B cell (primary cell): ENCODE measurements around the gene FAXDC2. TPM values are rescaled to one million over a fixed set of nuclear protein-coding genes. Genes with fewer than 3 reads are reported as not detected.

Source experiments
- ATAC-seq: fragments of 200-7000 bp; cut with Tn5 transposase; one replicate; pipeline ENCODE4 v1.10.0; 2021; ENCODE audit warnings: low read depth, mild to moderate bottlenecking, moderate number of reproducible peaks, moderate library complexity
- CTCF ChIA-PET: fragments of 350-600 bp; sonication (Branson Sonifier 250); formaldehyde crosslinking; loops from one replicate; lab custom pipeline; 2021; ENCODE audit warnings: antibody characterized with exemption, inconsistent platforms; lab: Charles Lee
- POLR2A ChIA-PET: fragments of 350-600 bp; sonication (Branson Sonifier 250); formaldehyde crosslinking; loops from one replicate; lab custom pipeline; 2021; ENCODE audit warnings: antibody characterized with exemption; lab: Charles Lee
- DNase-seq: peaks from one replicate; pipeline ENCODE4 v3.0.0; 2013
- H2AFZ ChIP-seq: 2 replicates; pipeline ENCODE4 v1.6.1; 2012; ENCODE audit warnings: mild to moderate bottlenecking, low read depth, low read length; ENCODE audit not compliant: insufficient read depth, poor library complexity, severe bottlenecking
- H3K27ac ChIP-seq, 2 donors: 1 replicate in 1 of 2; 2 replicates in 1 of 2; pipeline ENCODE4 v1.5.1; 2012 to 2013; ENCODE audit warnings: low read length in 2 of 2, mild to moderate bottlenecking in 2 of 2, moderate library complexity in 1 of 2
- H3K27me3 ChIP-seq, 4 experiments: fragments of 200-600 bp in 1 of 4; sonication (generic) in 1 of 4; replicated peaks in 1 of 4; 1 replicate in 2 of 4; 2 replicates in 2 of 4; pipeline versions ENCODE4 v1.6.1 to v1.7.0; 2013 to 2016; ENCODE audit warnings: low read length in 3 of 4, mild to moderate bottlenecking in 2 of 4, mixed read lengths in 1 of 4, moderate library complexity in 1 of 4; ENCODE audit not compliant: insufficient read depth in 4 of 4, control insufficient read depth in 3 of 4; ENCODE audit errors: control extremely low read depth in 1 of 4
- H3K36me3 ChIP-seq, 2 experiments: replicated peaks in 1 of 2; 1 replicate in 1 of 2; 2 replicates in 1 of 2; pipeline versions ENCODE4 v1.6.1 to v1.7.1; 2013; ENCODE audit warnings: low read length in 1 of 2; ENCODE audit not compliant: insufficient read depth in 2 of 2, control insufficient read depth in 1 of 2; ENCODE audit errors: control extremely low read depth in 1 of 2, extremely low read depth in 1 of 2
- H3K4me1 ChIP-seq, 2 donors: fragments of 200-600 bp in 1 of 2; sonication (generic) in 1 of 2; 1 replicate in 1 of 2; 2 replicates in 1 of 2; pipeline versions ENCODE4 v1.5.1 to v1.6.1; 2013 to 2017; ENCODE audit warnings: low read length in 2 of 2; ENCODE audit not compliant: control insufficient read depth in 2 of 2, insufficient read depth in 2 of 2
- H3K4me2 ChIP-seq: replicated peaks from 2 replicates; pipeline ENCODE3; 2012; ENCODE audit warnings: mild to moderate bottlenecking, low read depth, low read length; ENCODE audit not compliant: poor library complexity, severe bottlenecking
- H3K4me3 ChIP-seq, 5 experiments: fragments of 200-600 bp in 1 of 5; sonication (generic) in 1 of 5; 1 replicate in 3 of 5; 2 replicates in 2 of 5; pipeline versions ENCODE4 v1.5.1 to v1.7.0; 2011 to 2016; ENCODE audit warnings: low read length in 4 of 5, mild to moderate bottlenecking in 4 of 5, low read depth in 2 of 5, control low read depth in 1 of 5, moderate library complexity in 1 of 5; ENCODE audit not compliant: insufficient read depth in 1 of 5; ENCODE audit errors: control extremely low read depth in 1 of 5, extremely low read depth in 1 of 5
- H3K79me2 ChIP-seq: fragments of 200-600 bp; sonication (generic); one replicate; pipeline ENCODE4 v1.6.0; 2016; ENCODE audit warnings: low read length; ENCODE audit not compliant: control insufficient read depth, insufficient read depth
- H3K9ac ChIP-seq: fragments of 200-600 bp; sonication (generic); 2 replicates; pipeline ENCODE4 v1.6.1; 2017; ENCODE audit warnings: mild to moderate bottlenecking, low read length, moderate library complexity
- H3K9me3 ChIP-seq, 3 donors: one replicate each; pipeline versions ENCODE4 v1.6.1 to v1.7.1; 2013; ENCODE audit warnings: low read length in 2 of 3; ENCODE audit not compliant: control insufficient read depth in 2 of 3, insufficient read depth in 1 of 3; ENCODE audit errors: control extremely low read depth in 1 of 3
- H4K20me1 ChIP-seq: 2 replicates; pipeline ENCODE4 v1.6.0; 2012; ENCODE audit warnings: mild to moderate bottlenecking, low read length; ENCODE audit not compliant: insufficient read depth, control insufficient read depth, poor library complexity, severe bottlenecking
- H3K27ac Mint-ChIP-seq: one replicate; pipeline ENCODE4 v1.8.0; 2021; ENCODE audit warnings: mixed read lengths
- H3K27me3 Mint-ChIP-seq: one replicate; pipeline ENCODE4 v1.8.0; 2021; ENCODE audit warnings: mixed read lengths
- H3K4me1 Mint-ChIP-seq: one replicate; pipeline ENCODE4 v1.8.0; 2021; ENCODE audit warnings: mixed read lengths
- H3K4me3 Mint-ChIP-seq: one replicate; pipeline ENCODE4 v1.8.0; 2021; ENCODE audit warnings: mixed read lengths
- H3K9me3 Mint-ChIP-seq: one replicate; pipeline ENCODE4 v1.8.0; 2022; ENCODE audit warnings: mixed read lengths; ENCODE audit not compliant: insufficient read depth
- EZH2 ChIP-seq: IDR thresholded peaks from 2 replicates; pipeline ENCODE4 v1.6.1; 2012; ENCODE audit warnings: borderline replicate concordance, low read depth, mild to moderate bottlenecking, moderate library complexity, low read length; ENCODE audit not compliant: insufficient read depth, poor library complexity, severe bottlenecking
- WGBS: methylation state at CpG from one replicate; pipeline ENCODE4 v1.1.5; 2013; ENCODE audit warnings: missing lambda C conversion rate; ENCODE audit not compliant: insufficient coverage; 5-methylcytosine and 5-hydroxymethylcytosine counted together
- intact Hi-C: fragments of 100-400 bp; cut with micrococcal nuclease; formaldehyde crosslinking; loops from one replicate; pipeline ENCODE4 v1.10.0; 2022
- polyA plus RNA-seq: library from polyadenylated mRNA; depleted of rRNA; stranded (reverse); fragments of >200 nt; gene quantifications from 2 replicates; pipeline ENCODE4 v1.2.3, GENCODE V29; 2012
- total RNA-seq, 2 donors: library from RNA; stranded (reverse); fragments of 120-200 nt in 1 of 2; gene quantifications; 1 replicate in 1 of 2; 2 replicates in 1 of 2; pipeline versions ENCODE4 v1.2.3 to v1.2.4, GENCODE V29; 2013 to 2022
- TF ChIP-seq, protein P1 (sequence below): fragments of 200-600 bp; IDR thresholded peaks from one replicate; pipeline ENCODE4 v1.8.0; 2022; ENCODE audit warnings: antibody characterized with exemption, mild to moderate bottlenecking

FAXDC2 gene
- total and polyA plus RNA-seq, 2 donors (not counting 1 experiment from before 2014, with no cell fraction given): 0.07 TPM; not detected in 1

- no peaks in the 10 kb centered on the region for H3K4me1 ChIP-seq
- intact Hi-C loops: no loop called here
- no peak overlapping the region for H3K9ac ChIP-seq
- no peaks in the 10 kb centered on the region for H3K27me3 ChIP-seq
- no peak overlapping the region for H3K27ac Mint-ChIP-seq
- no peak overlapping the region for H2AFZ ChIP-seq
- DNase-seq: no peak
- no peak overlapping the region for H3K4me3 ChIP-seq
- H3K27ac ChIP-seq: no peak overlapping the region
- TF ChIP-seq, protein P1, sequence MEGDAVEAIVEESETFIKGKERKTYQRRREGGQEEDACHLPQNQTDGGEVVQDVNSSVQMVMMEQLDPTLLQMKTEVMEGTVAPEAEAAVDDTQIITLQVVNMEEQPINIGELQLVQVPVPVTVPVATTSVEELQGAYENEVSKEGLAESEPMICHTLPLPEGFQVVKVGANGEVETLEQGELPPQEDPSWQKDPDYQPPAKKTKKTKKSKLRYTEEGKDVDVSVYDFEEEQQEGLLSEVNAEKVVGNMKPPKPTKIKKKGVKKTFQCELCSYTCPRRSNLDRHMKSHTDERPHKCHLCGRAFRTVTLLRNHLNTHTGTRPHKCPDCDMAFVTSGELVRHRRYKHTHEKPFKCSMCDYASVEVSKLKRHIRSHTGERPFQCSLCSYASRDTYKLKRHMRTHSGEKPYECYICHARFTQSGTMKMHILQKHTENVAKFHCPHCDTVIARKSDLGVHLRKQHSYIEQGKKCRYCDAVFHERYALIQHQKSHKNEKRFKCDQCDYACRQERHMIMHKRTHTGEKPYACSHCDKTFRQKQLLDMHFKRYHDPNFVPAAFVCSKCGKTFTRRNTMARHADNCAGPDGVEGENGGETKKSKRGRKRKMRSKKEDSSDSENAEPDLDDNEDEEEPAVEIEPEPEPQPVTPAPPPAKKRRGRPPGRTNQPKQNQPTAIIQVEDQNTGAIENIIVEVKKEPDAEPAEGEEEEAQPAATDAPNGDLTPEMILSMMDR: no peak
- TF ChIP-seq EZH2: no peak
- no peaks in the 10 kb centered on the region for H3K79me2 ChIP-seq
- WGBS: no CpG with 5 or more reads among the region's 5 CpGs
- H3K4me2 ChIP-seq: no peak overlapping the region
- no peaks in the 10 kb centered on the region for H3K9me3 Mint-ChIP-seq
- no peaks in the 10 kb centered on the region for H3K9me3 ChIP-seq
- no peak overlapping the region for H3K4me3 Mint-ChIP-seq
- no peak for ATAC-seq
- H3K36me3 ChIP-seq: peaks cover 20 to 72% of the 10 kb centered on the region in 2 experiments
- no peaks in the 10 kb centered on the region for H4K20me1 ChIP-seq
- no peaks in the 10 kb centered on the region for H3K4me1 Mint-ChIP-seq
- no peaks in the 10 kb centered on the region for H3K27me3 Mint-ChIP-seq
- ChIA-PET CTCF (no interaction called here), POLR2A (no interaction called here)
Measured at GRCh38 chr5:154893381-154893780, 43.0 kb upstream of the FAXDC2 start.

DNA sequence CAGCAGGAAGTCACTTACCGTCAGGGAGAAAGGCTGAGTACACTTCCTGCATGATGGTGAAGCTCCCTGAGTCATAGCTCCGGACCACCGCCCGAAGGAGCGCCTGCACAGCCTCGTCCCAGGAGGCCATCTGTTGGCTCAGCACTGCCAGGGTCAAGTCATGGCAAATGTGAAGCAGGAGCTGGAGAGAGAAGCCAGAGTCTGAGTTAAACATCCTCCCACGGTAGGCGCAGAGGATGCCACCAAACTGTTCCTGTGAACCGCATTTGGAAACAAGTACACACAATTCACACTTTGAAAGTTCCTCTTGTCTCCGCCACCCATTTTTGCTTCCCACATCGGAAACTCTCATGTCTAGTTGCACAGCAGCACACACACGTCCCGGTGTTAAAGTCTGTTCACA, 42.0 kb upstream of the FAXDC2 start:
- Mint-ChIP-seq H3K27ac (no peak overlapping the region), H3K9me3 (no peaks in the 10 kb centered on the region), H3K27me3 (no peaks in the 10 kb centered on the region), H3K4me1 (no peaks in the 10 kb centered on the region), H3K4me3 (no peak overlapping the region)
- Histone ChIP-seq H3K4me2 (no peak overlapping the region), H3K4me1 (no peaks in the 10 kb centered on the region), H3K27ac (no peak overlapping the region), H3K36me3 (peaks cover 24 to 78% of the 10 kb centered on the region in 2 experiments), H2AFZ (no peak overlapping the region), H3K9me3 (peaks cover 0 to 4% (median 4%) of the 10 kb centered on the region in 3 donors), H3K79me2 (no peaks in the 10 kb centered on the region), H3K4me3 (no peak overlapping the region), H4K20me1 (no peaks in the 10 kb centered on the region), H3K27me3 (no peaks in the 10 kb centered on the region), H3K9ac (no peak overlapping the region)
- DNase-seq (no peak), ATAC-seq (no peak)
- intact Hi-C loops: no loop called here
- 89% methylated on average over 13 of the region's 13 CpGs for WGBS
- CTCF ChIA-PET: no interaction called here
- POLR2A ChIA-PET: no interaction called here
- no peak for TF ChIP-seq EZH2
- TF ChIP-seq, protein P1: no peak
